Ramos (cell line): Measurements from ENCODE around the gene YEATS2.

Experiments used
- in situ Hi-C: fragments of 300-500 bp; cut with MboI; formaldehyde crosslinking; loops from one replicate; pipeline ENCODE4 v1.14.3; 2022; ENCODE audit warnings: low sequenced_read_pairs; ENCODE audit not compliant: unreplicated experiment

Gene YEATS2

GRCh38 chr3:183826448-183827250 is 129.1 kb downstream of the YEATS2 start:
- in situ Hi-C loops, result no loop called here

- in situ Hi-C loops, result no loop called here
These were observed 130.4 kb downstream of the YEATS2 start for GRCh38 chr3:183827809-183828537.

- in situ Hi-C loops, result no loop called here
These were observed 130.9 kb downstream of the YEATS2 start for GRCh38 chr3:183828538-183828870.

- in situ Hi-C loops, result no loop called here
These were observed 131.9 kb downstream of the YEATS2 start for GRCh38 chr3:183829466-183829865.

GRCh38 chr3:183830187-183830586 is 132.6 kb downstream of the YEATS2 start:
- in situ Hi-C loops, result no loop called here

GRCh38 chr3:183833516-183833915 is 135.9 kb downstream of the YEATS2 start:
- in situ Hi-C loops, result no loop called here

- in situ Hi-C loops, result no loop called here
These were observed 139.8 kb downstream of the YEATS2 start for GRCh38 chr3:183837390-183837789.

- in situ Hi-C loops, result no loop called here
These were observed 140.3 kb downstream of the YEATS2 start for GRCh38 chr3:183837894-183838293.

GRCh38 chr3:183839751-183840150 is 142.2 kb downstream of the YEATS2 start:
- in situ Hi-C loops, result no loop called here

- in situ Hi-C loops, result no loop called here
These were observed 147.0 kb downstream of the YEATS2 start for GRCh38 chr3:183844606-183845005.

- in situ Hi-C loops, result no loop called here
These were observed 147.5 kb downstream of the YEATS2 start for GRCh38 chr3:183845090-183845489.

GRCh38 chr3:183845608-183846288 is 148.2 kb downstream of the YEATS2 start:
- in situ Hi-C loops, result no loop called here

- in situ Hi-C loops, result no loop called here
These were observed 156.9 kb downstream of the YEATS2 start for GRCh38 chr3:183854318-183855035.

GRCh38 chr3:183857863-183858262 is 160.3 kb downstream of the YEATS2 start:
- in situ Hi-C loops, result no loop called here
